Activated CD4-positive, alpha-beta T cell treated with anti-CD3 and anti-CD28 coated beads, Interleukin-2, amount 50 U/mL, for 1 hour (primary cell): ENCODE data around the gene NTM.

ENCODE experiments used
- DNase-seq: peaks from one replicate; pipeline ENCODE4 v3.0.0-alpha.2; 2020

NTM gene

GRCh38 chr11:132256528-132257279 lies 886.3 kb downstream of the NTM start:
- DNase-seq, result no peak

GRCh38 chr11:132257871-132258270 lies 887.5 kb downstream of the NTM start:
- no peak for DNase-seq

- DNase-seq, result no peak
Measured at GRCh38 chr11:132258875-132259274, 888.5 kb downstream of the NTM start.

GRCh38 chr11:132260636-132261035 lies 890.2 kb downstream of the NTM start:
- no peak for DNase-seq

GRCh38 chr11:132263241-132263640 lies 892.8 kb downstream of the NTM start:
- DNase-seq, result no peak

GRCh38 chr11:132263875-132264274 lies 893.5 kb downstream of the NTM start:
- DNase-seq, result no peak

GRCh38 chr11:132264616-132265015 lies 894.2 kb downstream of the NTM start:
- DNase-seq, result no peak

- no peak for DNase-seq
Measured at GRCh38 chr11:132278801-132279574, 908.6 kb downstream of the NTM start.

GRCh38 chr11:132284048-132284447 lies 913.6 kb downstream of the NTM start:
- DNase-seq, result no peak

- DNase-seq, result no peak
Measured at GRCh38 chr11:132284611-132285010, 914.2 kb downstream of the NTM start.

- DNase-seq, result no peak
Measured at GRCh38 chr11:132285631-132286030, 915.2 kb downstream of the NTM start.

- DNase-seq, result no peak
Measured at GRCh38 chr11:132286106-132286505, 915.7 kb downstream of the NTM start.

- no peak for DNase-seq
Measured at GRCh38 chr11:132288036-132288435, 917.6 kb downstream of the NTM start.

- DNase-seq, result no peak
Measured at GRCh38 chr11:132289590-132290256, 919.3 kb downstream of the NTM start.

GRCh38 chr11:132293586-132293985 lies 923.2 kb downstream of the NTM start:
- DNase-seq, result no peak

GRCh38 chr11:132296946-132297610 lies 926.7 kb downstream of the NTM start:
- DNase-seq, result no peak

- no peak for DNase-seq
Measured at GRCh38 chr11:132298357-132298756, 927.9 kb downstream of the NTM start.

- DNase-seq, result no peak
Measured at GRCh38 chr11:132300283-132300682, 929.9 kb downstream of the NTM start.

GRCh38 chr11:132301465-132301864 lies 931.0 kb downstream of the NTM start:
- no peak for DNase-seq

- DNase-seq, result no peak
Measured at GRCh38 chr11:132301900-132302299, 931.5 kb downstream of the NTM start.

- DNase-seq, result no peak
Measured at GRCh38 chr11:132307309-132308020, 937.0 kb downstream of the NTM start.
